ENCODE results near the gene EHBP1L1. TPM values are rescaled to one million over a fixed set of nuclear protein-coding genes. Genes with fewer than 3 reads are reported as not detected.
A peak's percentile ranks its signal among the peaks of the same experiment; 100 is the strongest.

The EHBP1L1 gene
- polyA plus RNA-seq, 3 donors, result 29.6 to 507 (median 42.6) TPM

GRCh38 chr11:65623852-65624616, 48.2 kb downstream of the EHBP1L1 start:
- H3K4me2 ChIP-seq (replicated peaks; ENCODE audit: extremely low read depth, low read length, poor library complexity, severe bottlenecking), result no peak overlapping the region
- H3K4me1 ChIP-seq (ENCODE audit: control insufficient read depth in 1 of 2, insufficient read depth in 2 of 2, low read length in 2 of 2), result peaks cover 3 to 7% of the 10 kb centered on the region in 2 donors
- no peaks in the 10 kb centered on the region for H3K9me3 Mint-ChIP-seq
- H3K36me3 ChIP-seq (replicated peaks in 1 of 2; ENCODE audit: control insufficient read depth in 1 of 2, insufficient read depth in 2 of 2, low read length in 2 of 2), result peaks cover 92 to 93% of the 10 kb centered on the region in 2 donors
- H3K4me1 Mint-ChIP-seq, result peaks cover 6% of the 10 kb centered on the region
- no peaks in the 10 kb centered on the region for H3K9me3 ChIP-seq (replicated peaks in 1 of 2; ENCODE audit: control insufficient read depth in 1 of 2, insufficient read depth in 1 of 2, low read length in 2 of 2)
- intact Hi-C loops (cut with micrococcal nuclease), result loop anchor here (10.0 kb wide), 3 partner anchors 81 to 371 kb away; no protein-coding TSS in a partner anchor
- H3K4me3 Mint-ChIP-seq, result no peak overlapping the region
- H3K4me3 ChIP-seq (replicated peaks in 1 of 3; ENCODE audit: low read depth in 2 of 3, low read length in 3 of 3), result no peak overlapping the region
- H3K9ac ChIP-seq (ENCODE audit: insufficient read depth, low read length, poor library complexity, severe bottlenecking), result no peak overlapping the region
- H3K36me3 Mint-ChIP-seq, result peaks cover 63 to 96% of the 10 kb centered on the region in 2 donors
- H3K27me3 Mint-ChIP-seq (ENCODE audit: low read depth in 3 of 3), result no peaks in the 10 kb centered on the region
- H3K27ac ChIP-seq (ENCODE audit: low read depth in 1 of 2, low read length in 2 of 2), result no peak overlapping the region
- peaks cover 22% of the 10 kb centered on the region for H3K79me2 ChIP-seq (ENCODE audit: insufficient read depth, low read length)
- no peaks in the 10 kb centered on the region for H3K27me3 ChIP-seq (ENCODE audit: control insufficient read depth in 2 of 2, insufficient read depth in 2 of 2, low read length in 2 of 2)
- peak overlapping the region in 1 of 7 donors; percentile 62 for H3K27ac Mint-ChIP-seq
- 97% methylated on average over 16 of the region's 25 CpGs for WGBS (ENCODE audit: insufficient coverage)
- TF ChIP-seq, protein P1, sequence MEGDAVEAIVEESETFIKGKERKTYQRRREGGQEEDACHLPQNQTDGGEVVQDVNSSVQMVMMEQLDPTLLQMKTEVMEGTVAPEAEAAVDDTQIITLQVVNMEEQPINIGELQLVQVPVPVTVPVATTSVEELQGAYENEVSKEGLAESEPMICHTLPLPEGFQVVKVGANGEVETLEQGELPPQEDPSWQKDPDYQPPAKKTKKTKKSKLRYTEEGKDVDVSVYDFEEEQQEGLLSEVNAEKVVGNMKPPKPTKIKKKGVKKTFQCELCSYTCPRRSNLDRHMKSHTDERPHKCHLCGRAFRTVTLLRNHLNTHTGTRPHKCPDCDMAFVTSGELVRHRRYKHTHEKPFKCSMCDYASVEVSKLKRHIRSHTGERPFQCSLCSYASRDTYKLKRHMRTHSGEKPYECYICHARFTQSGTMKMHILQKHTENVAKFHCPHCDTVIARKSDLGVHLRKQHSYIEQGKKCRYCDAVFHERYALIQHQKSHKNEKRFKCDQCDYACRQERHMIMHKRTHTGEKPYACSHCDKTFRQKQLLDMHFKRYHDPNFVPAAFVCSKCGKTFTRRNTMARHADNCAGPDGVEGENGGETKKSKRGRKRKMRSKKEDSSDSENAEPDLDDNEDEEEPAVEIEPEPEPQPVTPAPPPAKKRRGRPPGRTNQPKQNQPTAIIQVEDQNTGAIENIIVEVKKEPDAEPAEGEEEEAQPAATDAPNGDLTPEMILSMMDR (IDR thresholded peaks at IDR 0.05), result no peak
- no peak for DNase-seq
- H4K20me1 ChIP-seq (ENCODE audit: insufficient read depth, low read length), result peaks cover 74% of the 10 kb centered on the region
- H2AFZ ChIP-seq (ENCODE audit: insufficient read depth, low read depth, low read length, poor library complexity, severe bottlenecking), result no peak overlapping the region

DNA sequence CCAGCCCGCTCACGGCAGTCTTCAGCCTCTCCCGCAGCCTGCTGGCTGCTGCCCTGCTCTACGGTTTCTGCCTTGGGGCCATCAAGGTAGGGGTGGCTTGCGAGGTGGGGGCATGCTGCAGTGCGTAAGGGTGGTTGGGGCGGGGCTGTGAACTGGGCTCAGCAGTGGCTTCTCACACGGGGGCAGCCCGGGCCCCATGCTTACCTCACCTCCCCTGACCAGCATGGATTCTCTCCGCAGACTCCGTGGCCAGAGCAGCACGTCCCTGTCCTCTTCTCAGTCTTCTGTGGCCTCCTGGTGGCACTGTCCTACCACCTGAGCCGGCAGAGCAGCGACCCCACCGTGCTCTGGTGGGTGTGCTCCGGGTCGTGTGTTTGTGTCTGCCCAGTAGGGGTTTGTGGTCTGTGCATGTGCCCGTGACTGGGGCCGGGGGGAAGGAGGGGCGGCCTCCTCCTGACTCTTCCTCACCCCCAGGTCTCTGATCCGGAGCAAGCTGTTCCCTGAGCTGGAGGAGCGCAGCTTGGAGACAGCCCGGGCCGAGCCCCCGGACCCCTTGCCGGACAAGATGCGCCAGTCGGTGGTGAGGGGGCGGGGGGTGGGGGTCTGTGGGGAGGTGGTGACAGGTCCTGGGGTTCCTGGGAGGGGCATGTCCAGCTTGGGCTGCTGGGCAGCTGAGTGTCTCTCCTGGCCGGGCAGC, 49.2 kb downstream of the EHBP1L1 start:
- H3K36me3 ChIP-seq (replicated peaks in 1 of 2; ENCODE audit: control insufficient read depth in 1 of 2, insufficient read depth in 2 of 2, low read length in 2 of 2), result peaks cover 92 to 93% of the 10 kb centered on the region in 2 donors
- H2AFZ ChIP-seq (ENCODE audit: insufficient read depth, low read depth, low read length, poor library complexity, severe bottlenecking), result no peak overlapping the region
- H3K4me2 ChIP-seq (replicated peaks; ENCODE audit: extremely low read depth, low read length, poor library complexity, severe bottlenecking), result no peak overlapping the region
- no peak overlapping the region for H3K27ac ChIP-seq (ENCODE audit: low read depth in 1 of 2, low read length in 2 of 2)
- H3K27ac Mint-ChIP-seq, result peak overlapping the region in 3 of 7 donors; percentile 14 to 79 (median 37)
- no peak overlapping the region for H3K4me3 Mint-ChIP-seq
- peaks cover 65 to 96% of the 10 kb centered on the region in 2 donors for H3K36me3 Mint-ChIP-seq
- intact Hi-C loops (cut with micrococcal nuclease), result loop anchor here (5.0 to 10.0 kb wide), 4 partner anchors 37 to 370 kb away; partner anchors contain the start of gene RELA (in 1 of the 2)
- H3K79me2 ChIP-seq (ENCODE audit: insufficient read depth, low read length), result peaks cover 13% of the 10 kb centered on the region
- H3K27me3 ChIP-seq (ENCODE audit: control insufficient read depth in 2 of 2, insufficient read depth in 2 of 2, low read length in 2 of 2), result no peaks in the 10 kb centered on the region
- H3K4me1 Mint-ChIP-seq, result peaks cover 6% of the 10 kb centered on the region
- peaks cover 3 to 7% of the 10 kb centered on the region in 2 donors for H3K4me1 ChIP-seq (ENCODE audit: control insufficient read depth in 1 of 2, insufficient read depth in 2 of 2, low read length in 2 of 2)
- H4K20me1 ChIP-seq (ENCODE audit: insufficient read depth, low read length), result peaks cover 64% of the 10 kb centered on the region
- H3K9ac ChIP-seq (ENCODE audit: insufficient read depth, low read length, poor library complexity, severe bottlenecking), result no peak overlapping the region
- no peaks in the 10 kb centered on the region for H3K9me3 Mint-ChIP-seq
- H3K27me3 Mint-ChIP-seq (ENCODE audit: low read depth in 3 of 3), result no peaks in the 10 kb centered on the region
- DNase-seq, result no peak
- H3K4me3 ChIP-seq (replicated peaks in 1 of 3; ENCODE audit: low read depth in 2 of 3, low read length in 3 of 3), result no peak overlapping the region
- no peaks in the 10 kb centered on the region for H3K9me3 ChIP-seq (replicated peaks in 1 of 2; ENCODE audit: control insufficient read depth in 1 of 2, insufficient read depth in 1 of 2, low read length in 2 of 2)
- TF ChIP-seq, protein P1 (IDR thresholded peaks at IDR 0.05), result no peak
- WGBS (ENCODE audit: insufficient coverage), result 90% methylated on average over 8 of the region's 30 CpGs
